Measurements from ENCODE around the gene MAP6.

MAP6 gene

GRCh38 chr11:75667255-75667830, 1.5 kb downstream of the MAP6 start:
- no peak for DNase-seq (ENCODE audit: low read depth, low spot score)

- no peak for DNase-seq (ENCODE audit: low read depth, low spot score)
Observed at GRCh38 chr11:75665990-75666389, 2.8 kb downstream of the MAP6 start.

GRCh38 chr11:75665126-75665525, 3.7 kb downstream of the MAP6 start:
- DNase-seq (ENCODE audit: low read depth, low spot score): no peak

GRCh38 chr11:75664389-75664788, 4.4 kb downstream of the MAP6 start:
- DNase-seq (ENCODE audit: low read depth, low spot score): no peak

GRCh38 chr11:75663808-75664207, 5.0 kb downstream of the MAP6 start:
- DNase-seq (ENCODE audit: low read depth, low spot score): no peak

GRCh38 chr11:75659836-75660235, 9.0 kb downstream of the MAP6 start:
- DNase-seq (ENCODE audit: low read depth, low spot score): no peak

GRCh38 chr11:75656044-75656727, 12.7 kb downstream of the MAP6 start:
- DNase-seq (ENCODE audit: low read depth, low spot score): no peak

GRCh38 chr11:75655605-75656004, 13.2 kb downstream of the MAP6 start:
- DNase-seq (ENCODE audit: low read depth, low spot score): no peak

GRCh38 chr11:75654314-75654713, 14.5 kb downstream of the MAP6 start:
- DNase-seq (ENCODE audit: low read depth, low spot score): no peak

GRCh38 chr11:75653532-75653931, 15.3 kb downstream of the MAP6 start:
- no peak for DNase-seq (ENCODE audit: low read depth, low spot score)

GRCh38 chr11:75652936-75653335, 15.9 kb downstream of the MAP6 start:
- no peak for DNase-seq (ENCODE audit: low read depth, low spot score)

GRCh38 chr11:75651218-75651617, 17.6 kb downstream of the MAP6 start:
- no peak for DNase-seq (ENCODE audit: low read depth, low spot score)

- DNase-seq (ENCODE audit: low read depth, low spot score): no peak
Observed at GRCh38 chr11:75650167-75650723, 18.6 kb downstream of the MAP6 start.

GRCh38 chr11:75644946-75645345, 23.9 kb downstream of the MAP6 start:
- DNase-seq (ENCODE audit: low read depth, low spot score): no peak

- no peak for DNase-seq (ENCODE audit: low read depth, low spot score)
Observed at GRCh38 chr11:75644370-75644769, 24.5 kb downstream of the MAP6 start.

- no peak for DNase-seq (ENCODE audit: low read depth, low spot score)
Observed at GRCh38 chr11:75642402-75643113, 26.3 kb downstream of the MAP6 start.

- DNase-seq (ENCODE audit: low read depth, low spot score): no peak
Observed at GRCh38 chr11:75639762-75640181, 29.1 kb downstream of the MAP6 start.

- no peak for DNase-seq (ENCODE audit: low read depth, low spot score)
Observed at GRCh38 chr11:75637998-75638397, 30.8 kb downstream of the MAP6 start.

GRCh38 chr11:75635066-75635862, 33.6 kb downstream of the MAP6 start:
- DNase-seq (ENCODE audit: low read depth, low spot score): no peak

GRCh38 chr11:75633409-75634066, 35.3 kb downstream of the MAP6 start:
- no peak for DNase-seq (ENCODE audit: low read depth, low spot score)

- DNase-seq (ENCODE audit: low read depth, low spot score): no peak
Observed at GRCh38 chr11:75632962-75633361, 35.9 kb downstream of the MAP6 start.

All from brain pericyte (primary cell).